HepG2 (cell line): ENCODE data around the gene SRR. TPM values are rescaled to one million over a fixed set of nuclear protein-coding genes. Genes with fewer than 3 reads are reported as not detected.

ENCODE experiments used
- ADNP ChIP-seq: sonication (generic); formaldehyde crosslinking; IDR thresholded peaks from 2 replicates; pipeline ENCODE4 v1.4.0; 2020; ENCODE audit warnings: missing genetic modification reagents
- CCDC6 ChIP-seq: sonication (generic); formaldehyde crosslinking; IDR thresholded peaks from 2 replicates; pipeline ENCODE4 v1.8.1; 2022; ENCODE audit warnings: mild to moderate bottlenecking, missing genetic modification reagents, moderate library complexity
- EED ChIP-seq: sonication (generic); formaldehyde crosslinking; IDR thresholded peaks from 2 replicates; pipeline ENCODE4 v1.5.0; 2020; ENCODE audit warnings: mild to moderate bottlenecking, missing genetic modification reagents
- MTA1 ChIP-seq: sonication (generic); formaldehyde crosslinking; IDR thresholded peaks from 2 replicates; pipeline ENCODE4 v1.4.0; 2020; ENCODE audit warnings: missing genetic modification reagents, mild to moderate bottlenecking, borderline replicate concordance
- NFE2 ChIP-seq: sonication (generic); formaldehyde crosslinking; IDR thresholded peaks from 2 replicates; pipeline ENCODE4 v1.4.0; 2020; ENCODE audit warnings: missing genetic modification reagents
- RAD21 ChIP-seq: fragments of 450-650 bp; formaldehyde crosslinking; IDR thresholded peaks from 2 replicates; pipeline ENCODE4 v1.5.0; 2020; ENCODE audit warnings: mild to moderate bottlenecking
- TOE1 ChIP-seq: sonication (generic); formaldehyde crosslinking; IDR thresholded peaks from 2 replicates; pipeline ENCODE4 v1.4.0; 2020; ENCODE audit warnings: mild to moderate bottlenecking, missing genetic modification reagents
- TOPORS ChIP-seq: sonication (generic); formaldehyde crosslinking; IDR thresholded peaks from 2 replicates; pipeline ENCODE4 v1.8.0; 2023; ENCODE audit warnings: mild to moderate bottlenecking, missing genetic modification reagents
- ZIK1 ChIP-seq: sonication (generic); formaldehyde crosslinking; IDR thresholded peaks from 2 replicates; pipeline ENCODE4 v1.5.0; 2020; ENCODE audit warnings: mild to moderate bottlenecking, low read depth, missing genetic modification reagents, borderline replicate concordance
- ZMYM3 ChIP-seq: sonication (generic); formaldehyde crosslinking; IDR thresholded peaks from 2 replicates; pipeline ENCODE4 v1.5.1; 2020; ENCODE audit warnings: mild to moderate bottlenecking, missing genetic modification reagents
- ZNF274 ChIP-seq: sonication (generic); formaldehyde crosslinking; IDR thresholded peaks from 2 replicates; pipeline ENCODE4 v1.5.1; 2020; ENCODE audit warnings: mild to moderate bottlenecking, missing genetic modification reagents
- ZNF557 ChIP-seq: sonication (generic); formaldehyde crosslinking; IDR thresholded peaks from 2 replicates; pipeline ENCODE4 v1.4.0; 2020; ENCODE audit warnings: missing genetic modification reagents
- ZNF607 ChIP-seq: sonication (generic); formaldehyde crosslinking; IDR thresholded peaks from 2 replicates; pipeline ENCODE4 v1.5.1; 2020; ENCODE audit warnings: missing genetic modification reagents, mild to moderate bottlenecking, borderline replicate concordance
- ZNF770 ChIP-seq: sonication (generic); formaldehyde crosslinking; IDR thresholded peaks from 2 replicates; pipeline ENCODE4 v1.5.0; 2020; ENCODE audit warnings: mild to moderate bottlenecking, missing genetic modification reagents
- ZNF839 ChIP-seq: sonication (generic); formaldehyde crosslinking; IDR thresholded peaks from 2 replicates; pipeline ENCODE4 v1.4.0; 2020; ENCODE audit warnings: missing genetic modification reagents, mild to moderate bottlenecking, borderline replicate concordance
- ZSCAN25 ChIP-seq: sonication (generic); formaldehyde crosslinking; IDR thresholded peaks from 2 replicates; pipeline ENCODE4 v1.8.0; 2022; ENCODE audit warnings: mild to moderate bottlenecking, missing genetic modification reagents
- polyA plus RNA-seq, 8 experiments: library from polyadenylated mRNA; depleted of rRNA in 3 of 8; stranded (reverse) in 7 of 8; unstranded in 1 of 8; fragments of >200 nt; fragmentation: Illumina TruSeq in 4 of 8; extraction: Trizol in 4 of 8; gene quantifications; 2 replicates each; pipeline versions ENCODE4 v1.2.1 to v1.2.3, GENCODE V29; 2011 to 2016; ENCODE audit warnings: low read depth in 4 of 8, missing spikeins in 1 of 8, mixed read lengths in 1 of 8; ENCODE audit not compliant: insufficient read depth in 1 of 8
- total RNA-seq, 5 experiments: library from RNA; depleted of rRNA; stranded (reverse); fragments of >200 nt; fragmentation: Illumina TruSeq; extraction: Trizol; gene quantifications; 2 replicates each; pipeline ENCODE4 v1.2.3, GENCODE V29; 2016; ENCODE audit warnings: low read depth in 1 of 5
- TF ChIP-seq, protein P1 (sequence below), 2 experiments: sonication (generic) in 1 of 2; formaldehyde crosslinking in 1 of 2; IDR thresholded peaks; 2 replicates each; pipeline versions ENCODE4 v1.4.0 to v1.6.1; 2016 to 2020; ENCODE audit warnings: borderline replicate concordance in 1 of 2, low read depth in 1 of 2, mild to moderate bottlenecking in 1 of 2, missing genetic modification reagents in 1 of 2
- TF ChIP-seq, protein P2 (sequence below): sonication (generic); formaldehyde crosslinking; IDR thresholded peaks from 2 replicates; pipeline ENCODE4 v1.8.1; 2022; ENCODE audit warnings: mild to moderate bottlenecking, missing genetic modification reagents
- TF ChIP-seq, protein P3 (sequence below): sonication (generic); formaldehyde crosslinking; IDR thresholded peaks from 2 replicates; pipeline ENCODE4 v1.5.0; 2020; ENCODE audit warnings: missing genetic modification reagents

SRR gene
- total and polyA plus RNA-seq, 2 of the 13 experiments (the other 11 are each of a cell fraction or from before 2014, with no cell fraction given) = 3.6 to 7.8 TPM

- TF ChIP-seq, protein P1, sequence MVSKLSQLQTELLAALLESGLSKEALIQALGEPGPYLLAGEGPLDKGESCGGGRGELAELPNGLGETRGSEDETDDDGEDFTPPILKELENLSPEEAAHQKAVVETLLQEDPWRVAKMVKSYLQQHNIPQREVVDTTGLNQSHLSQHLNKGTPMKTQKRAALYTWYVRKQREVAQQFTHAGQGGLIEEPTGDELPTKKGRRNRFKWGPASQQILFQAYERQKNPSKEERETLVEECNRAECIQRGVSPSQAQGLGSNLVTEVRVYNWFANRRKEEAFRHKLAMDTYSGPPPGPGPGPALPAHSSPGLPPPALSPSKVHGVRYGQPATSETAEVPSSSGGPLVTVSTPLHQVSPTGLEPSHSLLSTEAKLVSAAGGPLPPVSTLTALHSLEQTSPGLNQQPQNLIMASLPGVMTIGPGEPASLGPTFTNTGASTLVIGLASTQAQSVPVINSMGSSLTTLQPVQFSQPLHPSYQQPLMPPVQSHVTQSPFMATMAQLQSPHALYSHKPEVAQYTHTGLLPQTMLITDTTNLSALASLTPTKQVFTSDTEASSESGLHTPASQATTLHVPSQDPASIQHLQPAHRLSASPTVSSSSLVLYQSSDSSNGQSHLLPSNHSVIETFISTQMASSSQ (IDR thresholded peaks at IDR 0.05; ENCODE audit: low read depth) = no peak
- TF ChIP-seq, protein P1 (CRISPR knock-in tag; IDR thresholded peaks at IDR 0.05; ENCODE audit: borderline replicate concordance) = peak; percentile 46; the same call in 1 of the 2 replicates
- TF ChIP-seq ZSCAN25 (CRISPR knock-in tag) (peak; percentile 92), ZNF770 (peak; percentile 100), ZIK1 (CRISPR knock-in tag) (0 out of 2 replicates have a peak, but pooled peaks have one; percentile 75), MTA1 (CRISPR knock-in tag) (peak; percentile 44; the same call in 1 of the 2 replicates), ADNP (CRISPR knock-in tag) (peak; percentile 48; the same call in 1 of the 2 replicates), TOPORS (CRISPR knock-in tag) (peak; percentile 24; the same call in 1 of the 2 replicates), ZNF839 (CRISPR knock-in tag) (0 out of 2 replicates have a peak, but pooled peaks have one; percentile 27), RAD21 (peak; percentile 26; the same call in 1 of the 2 replicates), ZNF557 (CRISPR knock-in tag) (peak; percentile 43; the same call in 1 of the 2 replicates), ZNF274 (peak; percentile 39; the same call in 1 of the 2 replicates), EED (peak; percentile 97), ZNF607 (peak; percentile 19; the same call in 1 of the 2 replicates), ZMYM3 (CRISPR knock-in tag) (peak; percentile 49; the same call in 1 of the 2 replicates), TOE1 (CRISPR knock-in tag) (no peak), CCDC6 (0 out of 2 replicates have a peak, but pooled peaks have one; percentile 31), NFE2 (CRISPR knock-in tag) (no peak)
- TF ChIP-seq, protein P2, sequence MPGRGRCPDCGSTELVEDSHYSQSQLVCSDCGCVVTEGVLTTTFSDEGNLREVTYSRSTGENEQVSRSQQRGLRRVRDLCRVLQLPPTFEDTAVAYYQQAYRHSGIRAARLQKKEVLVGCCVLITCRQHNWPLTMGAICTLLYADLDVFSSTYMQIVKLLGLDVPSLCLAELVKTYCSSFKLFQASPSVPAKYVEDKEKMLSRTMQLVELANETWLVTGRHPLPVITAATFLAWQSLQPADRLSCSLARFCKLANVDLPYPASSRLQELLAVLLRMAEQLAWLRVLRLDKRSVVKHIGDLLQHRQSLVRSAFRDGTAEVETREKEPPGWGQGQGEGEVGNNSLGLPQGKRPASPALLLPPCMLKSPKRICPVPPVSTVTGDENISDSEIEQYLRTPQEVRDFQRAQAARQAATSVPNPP (CRISPR knock-in tag) = peak; percentile 12; the same call in 1 of the 2 replicates
- TF ChIP-seq, protein P3, sequence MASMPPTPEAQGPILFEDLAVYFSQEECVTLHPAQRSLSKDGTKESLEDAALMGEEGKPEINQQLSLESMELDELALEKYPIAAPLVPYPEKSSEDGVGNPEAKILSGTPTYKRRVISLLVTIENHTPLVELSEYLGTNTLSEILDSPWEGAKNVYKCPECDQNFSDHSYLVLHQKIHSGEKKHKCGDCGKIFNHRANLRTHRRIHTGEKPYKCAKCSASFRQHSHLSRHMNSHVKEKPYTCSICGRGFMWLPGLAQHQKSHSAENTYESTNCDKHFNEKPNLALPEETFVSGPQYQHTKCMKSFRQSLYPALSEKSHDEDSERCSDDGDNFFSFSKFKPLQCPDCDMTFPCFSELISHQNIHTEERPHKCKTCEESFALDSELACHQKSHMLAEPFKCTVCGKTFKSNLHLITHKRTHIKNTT (CRISPR knock-in tag) = no peak
These were observed at the start of gene SRR, which contains the start of gene SMG6 (continued) for GRCh38 chr17:2303204-2304188.
